Tibial nerve (tissue), 4 donors: ENCODE results near the gene RASL10A. TPM values are rescaled to one million over a fixed set of nuclear protein-coding genes. Genes with fewer than 3 reads are reported as not detected.
A peak's percentile ranks its signal among the peaks of the same experiment; 100 is the strongest.

Experiments used
- DNase-seq, 2 donors: peaks; one replicate each; pipeline ENCODE4 v3.0.0-alpha.2; 2019; ENCODE audit warnings: low spot score in 2 of 2
- H3K27ac ChIP-seq, 4 donors: fragments of 200-600 bp; sonication (generic) in 3 of 4; one replicate each; pipeline ENCODE4 v1.5.1; 2017 to 2019; ENCODE audit warnings: mild to moderate bottlenecking in 1 of 4
- H3K27me3 ChIP-seq, 2 donors: fragments of 200-600 bp; sonication (generic) in 1 of 2; one replicate each; pipeline versions ENCODE4 v1.5.1 to v1.6.0; 2017 to 2019
- H3K36me3 ChIP-seq, 3 donors: fragments of 200-600 bp; sonication (generic); one replicate each; pipeline ENCODE4 v1.5.1; 2018 to 2019
- H3K4me1 ChIP-seq, 4 donors: fragments of 200-600 bp; sonication (generic) in 3 of 4; one replicate each; pipeline ENCODE4 v1.5.1; 2017 to 2019
- H3K4me3 ChIP-seq, 4 donors: fragments of 200-600 bp; sonication (generic) in 3 of 4; one replicate each; pipeline ENCODE4 v1.5.1; 2017 to 2019; ENCODE audit warnings: mild to moderate bottlenecking in 1 of 4, moderate library complexity in 1 of 4
- H3K9me3 ChIP-seq, 4 donors: fragments of 200-600 bp; sonication (generic) in 3 of 4; one replicate each; pipeline ENCODE4 v1.5.1; 2017 to 2019
- EP300 ChIP-seq, 2 donors: sonication (generic); formaldehyde crosslinking; IDR thresholded peaks; one replicate each; pipeline ENCODE4 v1.6.1; 2017; ENCODE audit warnings: antibody characterized with exemption in 2 of 2, mild to moderate bottlenecking in 1 of 2
- POLR2A ChIP-seq, 2 donors: fragments of 450-650 bp; IDR thresholded peaks; one replicate each; pipeline ENCODE4 v1.6.1; 2017; ENCODE audit warnings: antibody characterized with exemption in 2 of 2, mild to moderate bottlenecking in 2 of 2, moderate library complexity in 2 of 2
- WGBS, 2 donors: methylation state at CpG; one replicate each; pipeline ENCODE4 v1.1.5; 2018; 5-methylcytosine and 5-hydroxymethylcytosine counted together
- total RNA-seq, 4 donors: library from RNA; depleted of rRNA; stranded (reverse); fragments of >200 nt; gene quantifications; one replicate each; pipeline ENCODE4 v1.1.0, GENCODE V29; 2016
- TF ChIP-seq, protein P1 (sequence below), 5 experiments: fragments of 200-600 bp in 3 of 5; fragments of 450-650 bp in 2 of 5; sonication (generic) in 3 of 5; IDR thresholded peaks; one replicate each; pipeline ENCODE4 v1.5.1; 2016 to 2019; ENCODE audit warnings: antibody characterized with exemption in 5 of 5, mild to moderate bottlenecking in 3 of 5, moderate library complexity in 2 of 5

The RASL10A gene
- total RNA-seq, 4 donors from 2014 or later = 2.2 to 6.6 (median 3.3) TPM; not detected in 1

DNA sequence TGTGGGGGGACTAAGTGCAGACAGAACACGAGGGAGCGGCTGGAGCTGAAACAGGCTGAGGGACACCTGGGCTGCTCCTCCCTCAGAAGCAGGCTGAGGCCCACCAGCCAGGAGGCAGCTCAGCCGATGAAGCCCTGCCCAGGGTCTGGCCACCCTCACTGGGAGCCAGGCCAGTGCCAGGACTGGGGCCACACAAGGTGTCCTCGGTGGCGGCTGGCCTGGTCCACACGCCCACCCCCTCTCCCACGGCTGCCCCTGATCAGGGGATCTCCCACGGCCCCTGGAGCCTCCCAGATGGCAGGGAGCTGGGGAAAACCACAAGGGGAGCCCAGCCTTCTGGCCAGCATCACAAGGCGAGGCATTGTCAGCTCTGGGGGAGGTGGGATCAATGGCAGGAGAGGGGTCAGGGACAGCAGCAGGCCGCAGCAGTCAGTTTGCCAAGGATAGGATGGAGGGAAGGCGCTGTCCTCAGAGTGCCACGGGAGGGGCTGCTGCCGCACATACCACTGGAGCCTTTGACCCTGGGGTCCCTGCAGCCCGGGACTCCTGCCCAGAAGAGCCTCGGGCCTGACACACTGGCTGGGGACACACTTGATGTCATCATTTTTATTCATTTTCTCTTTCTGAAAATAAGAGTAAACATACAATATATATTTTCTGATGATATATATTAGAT is 11.7 kb upstream of the RASL10A start:
- no peaks in the 10 kb centered on the region for H3K9me3 ChIP-seq
- H3K36me3 ChIP-seq = peaks cover 0 to 62% (median 0%) of the 10 kb centered on the region in 3 donors
- TF ChIP-seq EP300 (IDR thresholded peaks at IDR 0.05) (peak in 1 of 2 donors; percentile 42), POLR2A (IDR thresholded peaks at IDR 0.05) (no peak)
- TF ChIP-seq, protein P1, sequence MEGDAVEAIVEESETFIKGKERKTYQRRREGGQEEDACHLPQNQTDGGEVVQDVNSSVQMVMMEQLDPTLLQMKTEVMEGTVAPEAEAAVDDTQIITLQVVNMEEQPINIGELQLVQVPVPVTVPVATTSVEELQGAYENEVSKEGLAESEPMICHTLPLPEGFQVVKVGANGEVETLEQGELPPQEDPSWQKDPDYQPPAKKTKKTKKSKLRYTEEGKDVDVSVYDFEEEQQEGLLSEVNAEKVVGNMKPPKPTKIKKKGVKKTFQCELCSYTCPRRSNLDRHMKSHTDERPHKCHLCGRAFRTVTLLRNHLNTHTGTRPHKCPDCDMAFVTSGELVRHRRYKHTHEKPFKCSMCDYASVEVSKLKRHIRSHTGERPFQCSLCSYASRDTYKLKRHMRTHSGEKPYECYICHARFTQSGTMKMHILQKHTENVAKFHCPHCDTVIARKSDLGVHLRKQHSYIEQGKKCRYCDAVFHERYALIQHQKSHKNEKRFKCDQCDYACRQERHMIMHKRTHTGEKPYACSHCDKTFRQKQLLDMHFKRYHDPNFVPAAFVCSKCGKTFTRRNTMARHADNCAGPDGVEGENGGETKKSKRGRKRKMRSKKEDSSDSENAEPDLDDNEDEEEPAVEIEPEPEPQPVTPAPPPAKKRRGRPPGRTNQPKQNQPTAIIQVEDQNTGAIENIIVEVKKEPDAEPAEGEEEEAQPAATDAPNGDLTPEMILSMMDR (IDR thresholded peaks at IDR 0.05) = no peak
- H3K27me3 ChIP-seq = no peaks in the 10 kb centered on the region
- H3K4me1 ChIP-seq = peaks cover 0 to 37% (median 0%) of the 10 kb centered on the region in 4 donors
- peak overlapping the region; percentile 25 to 85 (median 63) for H3K27ac ChIP-seq
- no peak overlapping the region for H3K4me3 ChIP-seq
- DNase-seq = no peak
- WGBS, 2 donors = 42 to 56% methylated on average over 10 to 15 of the region's 15 CpGs

DNA sequence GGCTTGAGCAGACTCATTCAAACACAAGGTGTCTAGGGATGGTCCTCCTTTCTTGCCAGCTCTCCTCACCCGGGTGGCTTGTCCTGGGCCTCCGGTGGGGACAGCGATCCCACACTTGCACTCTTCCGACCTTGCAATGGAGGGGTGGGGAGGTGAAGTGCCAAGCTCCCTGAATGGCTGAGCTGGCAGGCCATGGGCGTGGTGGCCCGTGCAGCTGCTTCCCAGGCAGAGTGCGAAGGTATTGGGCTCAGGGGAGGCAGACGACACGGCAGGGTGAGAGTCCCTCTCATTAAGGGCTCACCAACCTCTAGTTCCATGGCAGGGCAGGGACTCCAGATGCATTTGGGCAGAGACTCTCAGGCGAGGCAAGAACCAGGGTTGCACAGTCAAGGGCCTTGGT is 11.0 kb upstream of the RASL10A start:
- Histone ChIP-seq H3K27me3 (no peaks in the 10 kb centered on the region), H3K36me3 (peaks cover 0 to 55% (median 0%) of the 10 kb centered on the region in 3 donors), H3K27ac (peak overlapping the region in 1 of 4 donors; percentile 85), H3K4me3 (no peak overlapping the region), H3K9me3 (no peaks in the 10 kb centered on the region), H3K4me1 (peaks cover 0 to 37% (median 0%) of the 10 kb centered on the region in 4 donors)
- DNase-seq = no peak
- WGBS, 2 donors = 83 to 84% methylated on average over 8 to 10 of the region's 10 CpGs
- no peak for TF ChIP-seq POLR2A (IDR thresholded peaks at IDR 0.05)
- no peak for TF ChIP-seq EP300 (IDR thresholded peaks at IDR 0.05)
- TF ChIP-seq, protein P1 (IDR thresholded peaks at IDR 0.05) = no peak

DNA sequence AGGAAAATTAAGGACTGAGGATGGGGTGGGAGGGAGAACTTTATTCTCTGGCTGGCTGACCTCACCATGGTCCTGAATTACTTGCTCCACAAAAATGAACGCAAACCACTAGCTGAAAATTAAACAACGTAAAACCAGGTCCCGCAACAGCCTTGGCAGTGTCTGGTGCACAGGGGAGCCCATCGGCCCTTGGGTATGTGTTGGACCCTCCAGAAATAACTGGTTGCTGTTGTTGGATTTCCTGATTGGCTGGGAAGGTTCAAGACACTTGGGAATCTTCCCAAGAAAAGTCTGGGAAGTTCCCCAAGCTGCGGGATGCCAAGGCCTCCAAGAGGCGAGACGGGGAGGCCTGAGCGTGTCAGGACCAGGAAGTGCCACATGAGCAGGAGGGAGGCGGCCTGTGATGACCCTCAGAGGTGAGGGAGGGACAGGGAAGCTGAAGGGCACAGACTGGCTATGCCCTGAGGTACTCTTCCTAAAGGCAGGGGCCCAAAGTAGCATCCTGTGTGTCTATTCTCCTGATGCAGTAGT is 10.4 kb upstream of the RASL10A start:
- H3K27ac ChIP-seq = peak overlapping the region in 1 of 4 donors; percentile 85
- WGBS, 2 donors = 52 to 58% methylated on average over 9 of the region's 9 CpGs
- peaks cover 0 to 49% (median 0%) of the 10 kb centered on the region in 3 donors for H3K36me3 ChIP-seq
- H3K4me1 ChIP-seq = peaks cover 0 to 32% (median 0%) of the 10 kb centered on the region in 4 donors
- no peaks in the 10 kb centered on the region for H3K27me3 ChIP-seq
- H3K4me3 ChIP-seq = no peak overlapping the region
- no peaks in the 10 kb centered on the region for H3K9me3 ChIP-seq
- no peak for DNase-seq
- TF ChIP-seq, protein P1 (IDR thresholded peaks at IDR 0.05) = no peak
- TF ChIP-seq EP300 (IDR thresholded peaks at IDR 0.05) (no peak), POLR2A (IDR thresholded peaks at IDR 0.05) (no peak)

DNA sequence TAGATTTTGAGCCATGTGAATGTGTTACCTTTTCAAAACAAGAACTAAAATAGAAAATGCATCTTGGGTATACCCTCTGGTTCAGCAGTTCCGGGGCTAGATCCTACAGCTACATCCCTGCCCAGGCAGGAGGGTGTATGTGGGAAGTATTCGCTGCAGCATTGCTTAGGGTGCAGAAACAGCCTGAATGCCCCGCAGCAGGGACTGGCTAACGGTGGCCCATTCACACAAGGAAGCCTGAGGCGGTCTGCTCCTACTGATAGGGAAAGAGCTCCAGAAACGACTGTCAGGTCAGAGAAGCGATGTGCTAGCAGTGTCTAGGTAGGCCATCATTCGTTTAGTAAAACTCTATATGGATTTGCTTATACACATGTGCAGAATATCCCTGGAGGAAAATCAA is 9.9 kb upstream of the RASL10A start:
- no peaks in the 10 kb centered on the region for H3K9me3 ChIP-seq
- 75 to 77% methylated on average over 8 of the region's 8 CpGs for WGBS, 2 donors
- no peaks in the 10 kb centered on the region for H3K27me3 ChIP-seq
- peaks cover 0 to 27% (median 0%) of the 10 kb centered on the region in 4 donors for H3K4me1 ChIP-seq
- no peak for DNase-seq
- peak overlapping the region in 1 of 4 donors; percentile 85 for H3K27ac ChIP-seq
- no peak overlapping the region for H3K4me3 ChIP-seq
- peaks cover 0 to 44% (median 0%) of the 10 kb centered on the region in 3 donors for H3K36me3 ChIP-seq
- TF ChIP-seq, protein P1 (IDR thresholded peaks at IDR 0.05) = no peak
- no peak for TF ChIP-seq POLR2A (IDR thresholded peaks at IDR 0.05)

DNA sequence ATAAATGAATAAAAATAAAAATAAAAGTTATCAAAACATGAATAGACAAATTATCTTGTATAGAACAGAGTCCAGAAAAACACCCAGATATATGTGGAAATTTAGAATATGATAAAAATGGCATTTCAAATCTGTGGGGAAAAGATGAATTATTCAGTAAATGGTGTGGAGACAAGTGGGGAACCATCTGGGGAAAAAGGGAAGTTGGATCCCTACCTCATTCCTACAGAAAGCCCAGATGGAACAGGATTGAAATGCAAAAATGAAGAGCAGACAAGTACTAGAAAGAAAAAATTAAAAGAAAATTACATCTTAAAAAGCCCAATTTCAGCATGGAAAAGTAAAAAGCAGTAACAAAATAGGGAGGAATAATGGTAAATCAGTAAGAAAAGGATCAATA is 8.1 kb upstream of the RASL10A start:
- Histone ChIP-seq H3K27ac (no peak overlapping the region), H3K4me3 (no peak overlapping the region), H3K27me3 (no peaks in the 10 kb centered on the region), H3K9me3 (no peaks in the 10 kb centered on the region), H3K4me1 (peaks cover 0 to 27% (median 0%) of the 10 kb centered on the region in 4 donors), H3K36me3 (peaks cover 0 to 27% (median 0%) of the 10 kb centered on the region in 3 donors)
- TF ChIP-seq, protein P1 (IDR thresholded peaks at IDR 0.05) = no peak
- TF ChIP-seq POLR2A (IDR thresholded peaks at IDR 0.05) = no peak
- TF ChIP-seq EP300 (IDR thresholded peaks at IDR 0.05) = no peak
- DNase-seq = no peak
